GM18858 (cell line): ENCODE results near the gene EIF1AD.

Source experiments
- ATAC-seq: cut with Tn5 transposase; IDR thresholded peaks from one replicate; pipeline ENCODE4 v1.9.1; 2021; ENCODE audit not compliant: unreplicated experiment

The EIF1AD gene

GRCh38 chr11:66006134-66006890 lies 4.4 kb upstream of the EIF1AD start:
- ATAC-seq = no peak

DNA sequence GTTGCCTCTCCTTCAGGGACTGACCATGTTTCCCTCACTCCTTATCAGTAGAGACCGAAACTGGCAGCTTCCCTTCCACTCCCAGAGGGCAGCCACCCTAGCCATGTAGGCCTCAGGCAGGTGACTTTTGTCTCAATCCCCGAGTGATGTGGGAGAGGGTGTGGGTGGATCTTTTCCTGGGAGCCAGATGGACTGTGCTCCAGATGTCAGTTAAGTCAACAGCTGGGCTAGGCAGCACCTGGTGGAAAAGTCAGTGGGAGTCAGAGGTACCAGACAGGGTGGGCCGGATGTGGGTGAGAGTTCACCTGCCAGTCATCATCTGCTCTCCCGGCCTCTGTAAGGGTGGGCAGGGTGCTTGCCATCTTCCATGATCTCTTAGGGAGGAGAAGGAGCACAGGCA lies 2.2 kb upstream of the EIF1AD start:
- ATAC-seq = no peak

DNA sequence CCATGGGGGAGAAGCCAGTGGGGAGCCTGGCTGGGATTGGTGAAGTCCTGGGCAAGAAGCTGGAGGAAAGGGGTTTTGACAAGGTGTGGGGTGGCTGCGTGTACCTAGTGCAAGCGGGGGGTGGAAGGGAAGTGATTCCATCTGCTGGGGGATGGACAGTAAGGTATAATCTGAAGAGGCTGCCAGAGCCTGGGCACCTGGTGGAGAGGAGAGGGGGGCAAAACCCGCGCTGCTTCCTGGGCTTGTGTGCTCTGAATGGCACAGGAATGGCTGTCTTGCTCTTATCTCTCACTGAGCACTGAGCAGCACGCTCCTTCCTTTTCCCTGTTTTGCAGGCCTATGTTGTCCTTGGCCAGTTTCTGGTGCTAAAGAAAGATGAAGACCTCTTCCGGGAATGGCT lies 1.3 kb upstream of the EIF1AD start:
- ATAC-seq = no peak

GRCh38 chr11:66002648-66003225 lies 780 bp upstream of the EIF1AD start:
- peak; percentile 15 for ATAC-seq

- ATAC-seq = no peak
Observed at GRCh38 chr11:65997286-65997685, 4.7 kb downstream of the EIF1AD start.

DNA sequence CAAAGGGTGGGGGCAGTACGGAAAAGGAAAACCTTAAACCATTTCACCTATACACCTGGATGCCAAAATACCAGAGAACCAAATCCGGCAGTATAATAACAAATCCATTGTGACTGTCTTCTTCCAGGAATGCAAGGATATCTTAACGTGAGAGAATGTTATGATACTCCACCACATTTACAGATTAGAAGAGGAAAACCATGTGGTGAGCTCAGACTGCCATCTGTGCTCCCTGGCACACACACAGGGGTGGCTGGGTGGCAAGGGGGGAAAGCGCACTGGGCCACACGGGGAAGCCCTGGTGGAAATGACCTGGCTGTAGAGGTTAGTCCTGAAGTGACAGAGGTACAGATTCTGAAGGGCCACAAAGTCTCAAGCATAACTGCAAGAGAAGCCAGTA lies 9.9 kb downstream of the EIF1AD start:
- ATAC-seq = no peak

DNA sequence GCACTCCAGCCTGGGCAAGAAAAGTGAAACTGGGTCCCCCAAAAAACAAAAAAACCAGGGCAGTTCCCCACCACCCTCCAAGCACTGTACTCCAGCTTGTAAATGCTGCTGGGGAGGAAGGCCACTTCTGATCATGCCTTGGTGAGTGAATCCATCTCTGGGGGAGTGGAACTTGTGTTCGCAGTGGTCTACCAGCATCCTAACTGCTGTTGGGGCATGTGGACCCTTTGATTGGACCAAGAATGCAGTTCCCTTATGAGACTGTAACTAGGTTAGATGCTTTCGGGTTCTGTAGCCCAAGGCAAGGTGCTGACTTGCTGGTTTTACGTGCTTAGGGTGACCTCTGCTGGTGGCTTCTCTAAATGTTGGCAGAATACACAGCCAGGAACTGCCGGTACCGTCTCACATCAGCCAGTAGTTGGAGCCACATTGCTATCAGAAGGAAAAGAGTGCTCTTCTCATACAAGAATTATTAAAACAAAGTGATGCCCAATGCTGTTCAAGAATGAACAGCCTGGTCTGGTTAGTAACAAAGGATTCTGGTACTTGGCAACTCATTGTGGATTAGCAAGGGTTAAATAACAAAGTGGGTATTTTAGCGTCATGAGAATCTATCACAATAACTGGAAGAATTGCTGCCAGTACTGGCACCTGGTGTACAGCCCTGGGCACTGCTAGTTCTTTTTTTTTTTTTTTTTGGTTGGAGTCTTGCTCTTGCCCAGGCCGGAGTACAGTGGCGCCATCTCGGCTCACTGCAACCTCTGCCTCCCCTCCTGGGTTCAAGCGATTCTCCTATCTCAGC lies 13.0 kb downstream of the EIF1AD start:
- ATAC-seq = peak; percentile 76

DNA sequence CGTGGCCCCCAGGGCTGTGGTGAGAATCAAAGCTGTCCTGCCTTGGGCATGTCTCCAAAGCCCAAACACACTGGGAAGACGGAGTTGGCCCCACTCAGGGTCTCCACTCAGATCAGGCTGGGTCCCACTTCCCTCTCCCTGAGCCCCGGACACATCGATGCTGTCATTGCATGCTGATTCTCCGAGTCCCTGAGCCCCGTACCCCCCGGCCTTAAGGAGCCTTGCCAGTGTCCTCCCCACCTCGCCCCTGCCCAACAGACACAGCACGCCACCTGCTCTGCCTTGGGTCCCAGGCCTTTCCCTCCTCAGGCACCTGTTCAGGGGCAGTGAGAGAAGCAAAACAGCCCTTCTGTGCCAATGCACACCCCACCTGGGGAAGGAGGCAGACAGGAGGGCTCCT lies 14.6 kb downstream of the EIF1AD start:
- no peak for ATAC-seq

DNA sequence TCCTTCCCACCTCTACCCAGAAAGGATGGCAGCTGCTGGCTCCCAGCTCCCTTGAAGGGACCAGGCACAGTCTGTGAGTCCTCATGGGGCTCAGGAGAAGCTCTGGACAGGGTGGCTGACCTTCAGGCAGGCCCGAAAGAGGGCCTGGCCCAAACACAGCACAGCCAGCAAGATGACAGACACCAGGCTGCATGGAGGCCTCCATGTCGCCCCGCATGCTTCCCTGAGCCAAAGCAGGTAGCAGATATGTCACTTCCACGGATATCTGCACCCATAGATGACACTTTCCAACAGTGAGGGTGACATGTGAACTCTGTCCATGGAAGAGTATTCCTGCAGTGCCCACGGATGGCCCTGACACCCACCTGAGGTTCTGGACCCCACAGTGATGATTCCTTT lies 18.4 kb downstream of the EIF1AD start:
- no peak for ATAC-seq

GRCh38 chr11:65982824-65983588 lies 19.0 kb downstream of the EIF1AD start:
- ATAC-seq = no peak

- ATAC-seq = no peak
Observed at GRCh38 chr11:65981972-65982823, 19.8 kb downstream of the EIF1AD start.

GRCh38 chr11:65981101-65981740 lies 20.7 kb downstream of the EIF1AD start:
- no peak for ATAC-seq

DNA sequence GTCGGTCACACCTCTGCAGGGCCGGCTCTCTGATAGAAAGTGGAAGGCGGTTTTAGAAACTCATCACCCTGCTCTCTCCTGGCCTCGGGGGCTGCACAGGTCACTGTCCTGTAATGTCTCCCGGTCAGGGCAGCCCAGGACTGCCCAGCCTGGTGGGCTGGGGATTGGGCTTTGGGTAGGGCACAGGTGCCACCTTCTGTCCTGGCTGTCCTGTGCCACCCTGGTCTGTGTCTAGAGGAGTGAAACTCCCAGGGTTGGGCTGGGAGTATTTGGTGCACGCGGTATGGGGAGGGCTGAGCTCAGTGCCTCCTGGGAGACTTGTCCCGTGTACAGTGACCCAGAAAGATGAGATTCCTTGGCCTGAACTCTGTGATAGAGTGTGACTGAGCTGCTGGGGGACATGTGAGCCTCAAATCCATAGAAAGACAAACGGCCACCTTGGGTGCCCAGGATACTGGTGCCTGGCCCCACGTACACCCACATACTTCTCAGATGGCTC lies 22.6 kb downstream of the EIF1AD start:
- no peak for ATAC-seq

GRCh38 chr11:65978391-65979238 lies 23.3 kb downstream of the EIF1AD start:
- ATAC-seq = no peak

GRCh38 chr11:65977621-65978390 lies 24.2 kb downstream of the EIF1AD start:
- no peak for ATAC-seq

- no peak for ATAC-seq
Observed at GRCh38 chr11:65976216-65977176, 25.5 kb downstream of the EIF1AD start.

GRCh38 chr11:65975771-65976170 lies 26.2 kb downstream of the EIF1AD start:
- no peak for ATAC-seq
